CD4-positive, CD25-positive, alpha-beta regulatory T cell (primary cell): Measurements from ENCODE around the gene CCDC85C. TPM values are rescaled to one million over a fixed set of nuclear protein-coding genes. Genes with fewer than 3 reads are reported as not detected.
A peak's percentile ranks its signal among the peaks of the same experiment; 100 is the strongest.

Experiments
- ATAC-seq, 2 donors: fragments of 150-1000 bp; cut with Tn5 transposase; one replicate each; pipeline ENCODE4 v1.10.0; 2021; ENCODE audit warnings: low read depth in 2 of 2, moderate number of reproducible peaks in 2 of 2, moderate library complexity in 1 of 2
- DNase-seq, 3 donors: peaks; one replicate each; pipeline versions ENCODE4 v3.0.0 to v3.0.0-alpha.2; 2012 to 2022; ENCODE audit warnings: mixed read lengths in 1 of 3
- H3K27ac ChIP-seq: one replicate; pipeline ENCODE4 v1.7.0; 2013; ENCODE audit warnings: mild to moderate bottlenecking, low read length; ENCODE audit not compliant: insufficient read depth, poor library complexity, severe bottlenecking
- H3K27me3 ChIP-seq: one replicate; pipeline ENCODE4 v1.7.0; 2013; ENCODE audit warnings: low read length; ENCODE audit not compliant: control insufficient read depth, insufficient read depth
- H3K36me3 ChIP-seq: one replicate; pipeline ENCODE4 v1.7.0; 2013; ENCODE audit warnings: mild to moderate bottlenecking, low read length, moderate library complexity; ENCODE audit not compliant: control insufficient read depth, insufficient read depth
- H3K4me1 ChIP-seq: 2 replicates; pipeline ENCODE4 v1.7.0; 2013; ENCODE audit warnings: mild to moderate bottlenecking, low read length; ENCODE audit not compliant: insufficient read depth, control insufficient read depth, poor library complexity, severe bottlenecking
- H3K4me3 ChIP-seq: one replicate; pipeline ENCODE4 v1.7.0; 2013; ENCODE audit warnings: low read depth, mild to moderate bottlenecking, low read length, moderate library complexity
- H3K9me3 ChIP-seq, 2 experiments: 1 replicate in 1 of 2; 2 replicates in 1 of 2; pipeline ENCODE4 v1.7.0; 2013; ENCODE audit warnings: low read length in 2 of 2, mild to moderate bottlenecking in 1 of 2, moderate library complexity in 1 of 2; ENCODE audit not compliant: control insufficient read depth in 2 of 2
- H3K27ac Mint-ChIP-seq, 3 donors: one replicate each; pipeline ENCODE4 v1.8.0; 2020 to 2022; ENCODE audit warnings: mild to moderate bottlenecking in 3 of 3, mixed read lengths in 3 of 3, moderate library complexity in 2 of 3
- H3K27me3 Mint-ChIP-seq: one replicate; pipeline ENCODE4 v1.8.0; 2022; ENCODE audit warnings: mild to moderate bottlenecking, mixed read lengths
- H3K36me3 Mint-ChIP-seq: one replicate; pipeline ENCODE4 v1.8.0; 2020; ENCODE audit warnings: mixed read lengths
- H3K4me1 Mint-ChIP-seq, 4 donors: one replicate each; pipeline ENCODE4 v1.8.0; 2020 to 2022; ENCODE audit warnings: mixed read lengths in 4 of 4, mild to moderate bottlenecking in 1 of 4
- H3K4me3 Mint-ChIP-seq, 4 donors: one replicate each; pipeline ENCODE4 v1.8.0; 2020 to 2022; ENCODE audit warnings: mild to moderate bottlenecking in 4 of 4, mixed read lengths in 4 of 4, moderate library complexity in 3 of 4
- H3K9me3 Mint-ChIP-seq, 7 donors: one replicate each; pipeline ENCODE4 v1.8.0; 2020 to 2022; ENCODE audit warnings: mixed read lengths in 7 of 7, mild to moderate bottlenecking in 3 of 7, moderate library complexity in 2 of 7
- polyA plus RNA-seq, 4 donors: library from polyadenylated mRNA; unstranded; fragments of 300-500 nt; fragmentation: Illumina TruSeq; gene quantifications; one replicate each; pipeline ENCODE4 v1.2.3, GENCODE V29; 2021
- total RNA-seq: library from RNA; stranded (reverse); gene quantifications from one replicate; pipeline ENCODE4 v1.2.3, GENCODE V29; 2022

CCDC85C gene
- total RNA-seq (6.3 TPM), polyA plus RNA-seq (1 to 10 TPM in 1 of 4 donors, under 1 TPM in 3; 0.62 to 2.4 (median 0.84) TPM)

GRCh38 chr14:99603471-99604277 lies at the start of gene CCDC85C:
CCDC85C (minus strand) TSS chr14:99604207; CDS start chr14:99603959, 248 bp downstream.
- peak within 1 kb of the TSS; percentile 60 to 92 (median 87) for H3K4me3 Mint-ChIP-seq
- peak; percentile 32 to 62 (median 58) for DNase-seq
- Histone ChIP-seq H3K9me3 (no peaks in the 10 kb centered on the region), H3K4me3 (peak within 1 kb of the TSS; percentile 51), H3K27me3 (no peaks in the 10 kb centered on the region), H3K27ac (peak within 1 kb of the TSS; percentile 76), H3K36me3 (no peaks in the 10 kb centered on the region), H3K4me1 (peaks cover 28% of the 10 kb centered on the region)
- no peaks in the 10 kb centered on the region for H3K36me3 Mint-ChIP-seq
- peak within 1 kb of the TSS in 2 of 3 donors; percentile 73 to 97 for H3K27ac Mint-ChIP-seq
- no peaks in the 10 kb centered on the region for H3K9me3 Mint-ChIP-seq
- peak; percentile 0 to 2 for ATAC-seq
- peaks cover 15% of the 10 kb centered on the region for H3K27me3 Mint-ChIP-seq
- H3K4me1 Mint-ChIP-seq, result peaks cover 5 to 41% (median 17%) of the 10 kb centered on the region in 4 donors

GRCh38 chr14:99651953-99652746 lies 48.1 kb upstream of the CCDC85C start:
- ATAC-seq (no peak), DNase-seq (no peak)
- Histone ChIP-seq H3K4me1 (no peaks in the 10 kb centered on the region), H3K9me3 (no peaks in the 10 kb centered on the region), H3K27me3 (peaks cover 2% of the 10 kb centered on the region), H3K4me3 (no peak overlapping the region), H3K27ac (no peak overlapping the region), H3K36me3 (no peaks in the 10 kb centered on the region)
- Mint-ChIP-seq H3K27me3 (peaks cover 24% of the 10 kb centered on the region), H3K36me3 (no peaks in the 10 kb centered on the region), H3K27ac (no peak overlapping the region), H3K4me3 (no peak overlapping the region), H3K9me3 (peaks cover 0 to 3% (median 0%) of the 10 kb centered on the region in 7 donors), H3K4me1 (no peaks in the 10 kb centered on the region)

GRCh38 chr14:99650189-99650588 lies 46.2 kb upstream of the CCDC85C start:
- H3K36me3 Mint-ChIP-seq, result no peaks in the 10 kb centered on the region
- H3K27ac Mint-ChIP-seq, result no peak overlapping the region
- H3K27me3 Mint-ChIP-seq, result peaks cover 26% of the 10 kb centered on the region
- ATAC-seq (no peak), DNase-seq (no peak)
- Histone ChIP-seq H3K9me3 (no peaks in the 10 kb centered on the region), H3K27me3 (no peaks in the 10 kb centered on the region), H3K4me1 (no peaks in the 10 kb centered on the region), H3K4me3 (no peak overlapping the region), H3K36me3 (no peaks in the 10 kb centered on the region), H3K27ac (no peak overlapping the region)
- no peaks in the 10 kb centered on the region for H3K4me1 Mint-ChIP-seq
- H3K9me3 Mint-ChIP-seq, result peaks cover 0 to 3% (median 0%) of the 10 kb centered on the region in 7 donors
- H3K4me3 Mint-ChIP-seq, result no peak overlapping the region

GRCh38 chr14:99649643-99650042 lies 45.6 kb upstream of the CCDC85C start:
- Mint-ChIP-seq H3K27me3 (peaks cover 25% of the 10 kb centered on the region), H3K9me3 (peaks cover 0 to 3% (median 0%) of the 10 kb centered on the region in 7 donors), H3K4me1 (no peaks in the 10 kb centered on the region), H3K27ac (no peak overlapping the region), H3K4me3 (no peak overlapping the region), H3K36me3 (no peaks in the 10 kb centered on the region)
- Histone ChIP-seq H3K9me3 (no peaks in the 10 kb centered on the region), H3K36me3 (no peaks in the 10 kb centered on the region), H3K27me3 (no peaks in the 10 kb centered on the region), H3K4me1 (no peaks in the 10 kb centered on the region), H3K4me3 (no peak overlapping the region), H3K27ac (no peak overlapping the region)
- no peak for ATAC-seq
- no peak for DNase-seq

GRCh38 chr14:99649219-99649618 lies 45.2 kb upstream of the CCDC85C start:
- Histone ChIP-seq H3K36me3 (no peaks in the 10 kb centered on the region), H3K4me3 (no peak overlapping the region), H3K9me3 (no peaks in the 10 kb centered on the region), H3K27me3 (no peaks in the 10 kb centered on the region), H3K4me1 (no peaks in the 10 kb centered on the region), H3K27ac (no peak overlapping the region)
- Mint-ChIP-seq H3K9me3 (peaks cover 0 to 2% (median 0%) of the 10 kb centered on the region in 7 donors), H3K27me3 (peaks cover 26% of the 10 kb centered on the region), H3K36me3 (no peaks in the 10 kb centered on the region), H3K27ac (no peak overlapping the region), H3K4me1 (peaks cover 0 to under 1% (median 0%) of the 10 kb centered on the region in 4 donors), H3K4me3 (no peak overlapping the region)
- DNase-seq (no peak), ATAC-seq (no peak)

GRCh38 chr14:99648027-99648784 lies 44.2 kb upstream of the CCDC85C start:
- Histone ChIP-seq H3K27ac (no peak overlapping the region), H3K4me3 (no peak overlapping the region), H3K36me3 (no peaks in the 10 kb centered on the region), H3K4me1 (no peaks in the 10 kb centered on the region), H3K27me3 (no peaks in the 10 kb centered on the region), H3K9me3 (no peaks in the 10 kb centered on the region)
- ATAC-seq (no peak), DNase-seq (no peak)
- Mint-ChIP-seq H3K4me1 (peaks cover 0 to 2% (median 0%) of the 10 kb centered on the region in 4 donors), H3K4me3 (no peak overlapping the region), H3K36me3 (no peaks in the 10 kb centered on the region), H3K27ac (no peak overlapping the region), H3K27me3 (peaks cover 29% of the 10 kb centered on the region), H3K9me3 (no peaks in the 10 kb centered on the region)

GRCh38 chr14:99647411-99647810 lies 43.4 kb upstream of the CCDC85C start:
- no peak overlapping the region for H3K27ac ChIP-seq

More at GRCh38 chr14:99647411-99647810, 43.4 kb upstream of the CCDC85C start:
- Histone ChIP-seq H3K9me3 (no peaks in the 10 kb centered on the region), H3K4me1 (no peaks in the 10 kb centered on the region), H3K27me3 (no peaks in the 10 kb centered on the region), H3K4me3 (no peak overlapping the region), H3K36me3 (no peaks in the 10 kb centered on the region)
- Mint-ChIP-seq H3K4me3 (no peak overlapping the region), H3K9me3 (no peaks in the 10 kb centered on the region), H3K27ac (no peak overlapping the region), H3K27me3 (peaks cover 29% of the 10 kb centered on the region), H3K4me1 (peaks cover 0 to 2% (median 0%) of the 10 kb centered on the region in 4 donors), H3K36me3 (no peaks in the 10 kb centered on the region)
- no peak for ATAC-seq
- no peak for DNase-seq
